GM11168 (cell line): ENCODE measurements around the gene JSRP1.

Source experiments
- in situ Hi-C: fragments of 300-500 bp; cut with MboI; formaldehyde crosslinking; loops from one replicate; pipeline ENCODE4 v1.12.0; 2022; ENCODE audit warnings: low sequenced_read_pairs; ENCODE audit not compliant: unreplicated experiment

Gene JSRP1

DNA sequence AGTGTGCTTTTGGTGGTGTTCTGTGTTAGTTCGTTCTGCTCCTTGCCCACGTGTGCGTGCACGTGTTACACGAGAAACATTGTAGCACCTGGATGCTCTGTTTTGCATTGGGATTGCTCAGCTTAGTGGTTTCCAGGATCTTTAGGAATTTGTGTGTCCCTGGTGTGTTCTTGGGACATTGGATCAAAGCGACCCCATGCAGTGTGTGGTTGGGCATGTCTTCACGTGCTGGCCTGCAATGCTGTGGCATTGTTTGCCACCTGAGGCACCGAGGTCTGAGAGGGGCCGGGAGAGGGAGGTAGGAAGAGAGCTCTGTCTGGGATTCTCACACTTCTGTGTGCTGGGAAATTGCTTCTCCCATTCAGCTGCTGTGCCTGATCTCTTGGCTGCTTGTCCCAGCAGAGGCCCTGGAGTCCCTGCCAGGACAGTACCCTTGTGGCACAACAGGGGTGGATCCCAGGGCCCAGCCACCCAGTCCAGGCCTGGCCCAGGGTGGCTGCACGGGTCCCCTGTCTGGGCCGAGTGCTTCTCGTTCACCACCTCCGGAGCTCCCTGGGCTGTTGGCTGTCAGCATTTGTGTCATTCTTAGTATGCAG, 31.4 kb downstream of the JSRP1 start:
- in situ Hi-C loops: no loop called here

DNA sequence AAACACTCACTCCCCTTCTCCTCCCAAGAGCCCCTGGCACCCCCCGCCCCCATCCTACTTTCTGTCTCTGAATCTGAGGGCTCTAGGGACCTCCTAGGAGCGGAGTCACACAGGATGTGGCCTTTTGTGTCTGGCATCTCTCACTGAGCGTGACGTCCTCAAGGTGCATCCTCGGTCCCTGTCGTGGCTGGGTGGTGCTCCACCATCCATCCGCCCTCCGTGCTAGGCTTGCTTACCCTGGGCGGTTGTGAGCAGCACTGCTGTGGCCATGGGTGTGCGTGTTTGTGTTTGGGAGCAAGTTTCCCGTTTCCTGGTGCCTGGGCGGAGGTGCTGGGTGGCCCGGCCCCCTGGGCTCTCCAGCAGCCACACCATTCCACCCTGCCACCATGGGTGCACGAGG, 32.3 kb downstream of the JSRP1 start:
- in situ Hi-C loops: no loop called here

DNA sequence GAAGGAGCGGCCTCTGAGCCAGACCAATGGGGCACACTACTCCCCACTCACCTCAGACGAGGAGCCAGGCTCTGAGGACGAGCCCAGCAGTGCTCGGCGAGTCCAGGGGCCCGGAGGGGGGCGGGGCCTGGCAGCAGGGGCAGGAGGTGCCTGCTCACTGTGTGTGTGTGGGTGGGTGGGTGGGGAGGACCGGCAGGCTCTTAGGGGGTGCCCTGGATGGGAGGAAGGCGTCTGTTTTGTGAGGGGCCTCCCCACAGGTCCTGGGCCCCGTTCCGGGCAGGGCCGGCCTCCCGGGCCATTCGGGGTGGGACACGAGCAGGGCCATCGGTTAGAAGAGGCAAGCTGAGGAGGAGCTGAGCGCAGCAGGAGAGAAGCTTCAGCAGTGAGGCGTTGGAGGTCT, 32.8 kb downstream of the JSRP1 start:
- in situ Hi-C loops: no loop called here

DNA sequence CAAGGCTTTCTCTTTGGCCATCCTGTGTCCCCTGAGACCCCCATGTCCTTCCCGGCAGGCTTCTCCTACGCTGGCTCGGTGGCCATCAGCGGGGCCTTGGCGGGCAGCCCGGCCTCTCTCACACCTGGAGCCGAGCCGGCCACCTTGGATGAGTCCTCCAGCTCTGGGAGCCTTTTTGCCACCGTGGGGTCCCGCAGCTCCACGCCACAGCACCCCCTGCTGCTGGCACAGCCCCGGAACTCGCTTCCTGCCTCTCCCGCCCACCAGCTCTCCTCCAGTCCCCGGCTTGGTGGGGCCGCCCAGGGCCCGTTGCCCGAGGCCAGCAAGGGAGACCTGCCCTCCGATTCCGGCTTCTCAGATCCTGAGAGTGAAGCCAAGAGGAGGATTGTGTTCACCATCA, 34.3 kb downstream of the JSRP1 start:
- in situ Hi-C loops: no loop called here

DNA sequence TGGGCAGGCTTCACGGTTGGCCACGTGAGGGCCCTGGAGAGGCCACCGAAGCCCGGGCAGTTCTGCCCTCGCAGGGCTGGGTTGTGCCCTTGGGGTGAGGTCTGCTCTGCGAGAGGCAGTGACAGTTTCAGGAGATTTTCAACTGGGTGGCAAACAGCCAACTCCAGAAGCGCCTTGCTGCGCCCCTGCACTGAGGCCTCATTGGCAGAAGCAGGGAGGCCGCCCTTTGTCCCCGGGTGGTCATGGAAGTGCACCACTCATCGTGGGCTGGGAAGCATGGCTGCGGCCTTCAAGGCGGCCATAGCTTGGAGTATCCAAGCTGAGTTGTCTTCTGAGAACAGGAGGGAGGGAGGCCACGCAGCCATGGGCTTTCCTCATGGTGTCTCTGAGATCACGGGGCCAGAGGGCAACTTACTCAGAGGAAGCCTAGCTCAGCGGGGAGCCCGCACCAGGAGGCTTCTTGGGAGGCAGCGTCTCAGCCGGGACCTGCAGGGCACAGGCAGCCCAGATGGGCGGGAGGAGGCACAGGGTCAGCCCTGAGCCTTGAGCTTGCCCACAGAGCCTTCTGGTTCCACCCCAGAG, 34.9 kb downstream of the JSRP1 start:
- in situ Hi-C loops: no loop called here

DNA sequence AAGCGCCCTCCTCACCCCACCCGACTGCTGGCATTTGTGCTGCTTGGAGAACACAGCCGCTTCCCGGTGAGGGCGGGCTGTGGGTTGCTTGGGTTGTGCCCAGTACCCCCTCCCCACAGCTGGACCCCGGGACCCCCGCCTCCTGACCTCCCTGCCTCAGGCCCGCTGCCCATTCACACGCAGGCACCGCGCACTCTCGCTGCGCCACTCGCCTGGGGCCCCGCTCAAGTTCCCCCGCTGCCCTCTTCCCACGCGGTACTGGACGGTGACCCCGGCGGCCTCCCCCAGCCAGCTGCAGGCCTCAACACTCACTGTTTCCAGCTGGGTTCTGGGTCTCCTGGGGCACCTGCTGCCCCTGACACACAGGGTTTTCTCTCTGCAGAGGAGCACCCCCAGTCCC, 36.5 kb downstream of the JSRP1 start:
- in situ Hi-C loops: no loop called here

DNA sequence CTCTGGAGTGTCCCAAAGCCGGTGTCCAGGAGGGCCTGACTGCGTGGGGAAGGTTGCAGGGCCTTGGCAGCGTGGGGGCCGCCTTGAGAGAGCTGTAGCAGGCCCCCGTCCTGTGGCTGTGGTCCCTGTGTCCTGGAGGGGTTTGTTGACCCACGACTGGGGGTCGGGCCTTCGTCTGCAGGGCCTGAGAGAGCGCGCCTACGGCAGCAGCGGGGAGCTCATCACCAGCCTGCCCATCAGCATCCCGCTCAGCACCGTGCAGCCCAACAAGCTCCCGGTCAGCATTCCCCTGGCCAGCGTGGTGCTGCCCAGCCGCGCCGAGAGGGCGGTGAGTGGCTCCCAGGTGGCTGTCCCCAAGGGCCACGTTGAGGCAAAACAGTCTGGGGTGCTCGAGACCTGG, 38.6 kb downstream of the JSRP1 start:
- in situ Hi-C loops: no loop called here

DNA sequence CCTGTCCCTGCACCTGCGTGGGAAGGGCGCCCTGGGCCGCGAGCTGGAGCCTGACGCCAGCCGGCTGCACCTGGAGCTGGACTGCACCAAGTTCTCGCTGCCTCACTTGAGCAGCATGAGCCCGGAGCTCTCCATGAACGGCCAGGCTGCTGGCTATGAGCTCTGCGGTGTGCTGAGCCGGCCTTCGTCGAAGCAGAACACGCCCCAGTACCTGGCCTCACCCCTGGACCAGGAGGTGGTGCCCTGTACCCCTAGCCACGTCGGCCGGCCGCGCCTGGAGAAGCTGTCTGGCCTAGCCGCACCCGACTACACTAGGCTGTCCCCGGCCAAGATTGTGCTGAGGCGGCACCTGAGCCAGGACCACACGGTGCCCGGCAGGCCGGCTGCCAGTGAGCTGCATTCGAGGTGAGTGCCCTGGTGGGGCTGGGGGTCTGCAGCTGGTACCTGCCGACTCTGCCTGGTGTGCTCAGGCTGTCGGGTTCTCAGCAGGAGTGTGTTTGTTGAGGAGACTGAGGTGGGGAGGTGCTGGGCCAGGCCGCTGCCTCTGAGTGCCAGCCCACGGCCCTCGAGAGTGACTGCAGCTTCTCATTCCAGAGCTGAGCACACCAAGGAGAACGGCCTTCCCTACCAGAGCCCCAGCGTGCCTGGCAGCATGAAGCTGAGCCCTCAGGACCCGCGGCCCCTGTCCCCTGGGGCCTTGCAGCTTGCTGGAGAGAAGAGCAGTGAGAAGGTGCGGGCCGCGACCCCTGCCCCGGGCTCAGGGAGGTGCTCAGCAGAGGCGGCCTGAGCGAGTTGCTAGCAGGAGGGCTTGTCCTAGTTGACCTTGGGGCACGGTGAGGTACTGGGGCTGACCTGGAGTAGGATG, 39.6 kb downstream of the JSRP1 start:
- in situ Hi-C loops: no loop called here

DNA sequence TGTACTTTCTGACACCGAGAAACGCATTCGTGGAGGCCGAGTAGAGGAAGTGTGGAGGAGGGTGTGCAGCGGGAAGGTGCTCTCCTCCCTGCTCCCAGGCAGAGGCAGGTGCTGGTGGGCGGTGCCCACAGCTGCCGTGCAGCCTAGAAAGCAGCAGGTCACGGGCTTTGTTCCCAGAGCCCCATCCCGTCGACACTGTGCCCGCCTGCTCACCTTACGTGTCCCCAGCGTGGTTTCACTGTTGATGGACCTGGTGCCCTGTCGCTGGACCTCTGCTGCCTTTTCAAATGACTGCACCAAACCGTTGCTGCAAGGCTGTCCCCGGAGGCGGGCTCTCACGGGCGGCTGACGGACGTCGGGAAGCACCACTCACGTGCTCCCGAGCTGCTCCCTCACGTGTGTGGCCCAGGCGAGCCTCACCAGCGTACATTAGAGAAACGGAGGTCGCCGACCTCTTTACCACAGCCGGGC, 40.9 kb downstream of the JSRP1 start:
- in situ Hi-C loops: no loop called here

DNA sequence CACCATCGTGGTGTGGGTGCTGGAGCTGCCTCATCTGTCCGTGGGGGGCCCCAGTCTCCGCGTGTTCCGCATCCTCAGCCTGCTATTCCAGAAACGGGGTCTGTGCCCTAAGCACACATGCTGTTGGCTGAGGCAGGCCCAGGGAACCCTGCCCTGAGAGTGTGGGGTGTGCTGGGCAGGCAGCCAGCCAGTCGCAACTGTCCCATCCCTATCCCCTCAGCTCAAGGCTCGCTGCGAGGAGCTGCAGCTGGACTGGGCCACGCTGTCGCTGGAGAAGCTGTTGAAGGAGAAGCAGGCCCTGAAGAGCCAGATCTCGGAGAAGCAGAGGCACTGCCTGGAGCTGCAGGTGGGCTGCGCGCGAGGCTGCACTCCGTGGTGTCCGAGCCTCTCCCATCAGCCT, 42.0 kb downstream of the JSRP1 start:
- in situ Hi-C loops: no loop called here

DNA sequence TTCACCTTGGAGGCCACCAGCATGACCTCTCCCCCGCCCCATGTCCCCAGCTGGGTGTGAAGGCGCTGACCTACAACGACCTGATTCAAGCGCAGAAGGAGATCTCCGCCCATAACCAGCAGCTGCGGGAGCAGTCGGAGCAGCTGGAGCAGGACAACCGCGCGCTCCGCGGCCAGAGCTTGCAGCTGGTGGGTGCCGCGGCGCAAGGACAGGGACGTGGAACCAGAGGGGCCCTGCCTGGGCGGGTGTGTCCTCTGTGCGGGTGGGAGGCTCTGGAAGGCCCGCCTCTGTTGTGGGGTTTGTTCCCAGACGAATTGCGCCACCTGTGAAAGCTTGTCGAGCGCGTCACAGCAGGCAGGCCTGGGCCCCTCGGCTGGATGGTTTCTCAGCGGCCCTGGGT, 42.4 kb downstream of the JSRP1 start:
- in situ Hi-C loops: no loop called here

DNA sequence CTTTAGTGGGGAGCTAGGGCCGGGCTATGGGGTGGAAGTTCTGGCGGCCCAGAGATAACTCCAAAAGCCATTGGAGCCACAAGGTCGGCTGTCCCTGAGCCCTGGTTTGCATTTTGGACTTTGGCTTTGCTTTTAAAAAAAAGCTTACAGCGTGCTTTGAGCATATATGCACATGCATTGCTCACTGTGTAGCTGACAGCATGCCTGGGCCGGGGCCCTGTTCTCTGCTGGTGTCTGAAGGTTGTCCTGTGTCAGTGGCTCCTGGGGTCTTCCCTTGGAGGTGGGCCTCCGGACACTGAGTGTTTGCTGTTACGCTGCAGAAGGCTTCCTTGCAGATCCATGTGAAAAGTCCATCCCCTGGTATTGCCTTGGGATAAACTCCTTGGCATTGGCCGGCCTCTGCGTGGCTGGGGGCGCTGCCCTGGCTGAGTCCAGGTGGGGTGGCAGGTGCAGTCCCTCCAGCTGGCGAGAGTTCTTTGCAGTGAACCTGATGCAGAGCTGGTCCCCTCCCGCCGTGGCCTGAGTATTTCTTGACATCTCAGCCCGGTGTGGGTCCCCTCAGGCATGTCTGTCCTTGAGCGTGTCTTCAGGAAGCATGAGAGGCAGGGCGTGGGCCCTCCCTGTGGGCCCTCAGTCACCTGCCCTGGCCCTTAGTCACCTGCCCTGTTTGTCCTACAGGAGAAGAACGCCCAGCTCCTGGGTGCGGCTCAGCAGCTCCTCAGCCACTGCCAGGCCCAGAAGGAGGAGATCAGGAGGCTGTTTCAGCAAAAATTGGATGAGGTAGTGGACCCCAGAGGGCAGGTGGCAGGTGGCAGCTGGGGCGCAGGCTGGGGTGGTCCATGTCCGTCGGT, 43.1 kb downstream of the JSRP1 start:
- in situ Hi-C loops: no loop called here

DNA sequence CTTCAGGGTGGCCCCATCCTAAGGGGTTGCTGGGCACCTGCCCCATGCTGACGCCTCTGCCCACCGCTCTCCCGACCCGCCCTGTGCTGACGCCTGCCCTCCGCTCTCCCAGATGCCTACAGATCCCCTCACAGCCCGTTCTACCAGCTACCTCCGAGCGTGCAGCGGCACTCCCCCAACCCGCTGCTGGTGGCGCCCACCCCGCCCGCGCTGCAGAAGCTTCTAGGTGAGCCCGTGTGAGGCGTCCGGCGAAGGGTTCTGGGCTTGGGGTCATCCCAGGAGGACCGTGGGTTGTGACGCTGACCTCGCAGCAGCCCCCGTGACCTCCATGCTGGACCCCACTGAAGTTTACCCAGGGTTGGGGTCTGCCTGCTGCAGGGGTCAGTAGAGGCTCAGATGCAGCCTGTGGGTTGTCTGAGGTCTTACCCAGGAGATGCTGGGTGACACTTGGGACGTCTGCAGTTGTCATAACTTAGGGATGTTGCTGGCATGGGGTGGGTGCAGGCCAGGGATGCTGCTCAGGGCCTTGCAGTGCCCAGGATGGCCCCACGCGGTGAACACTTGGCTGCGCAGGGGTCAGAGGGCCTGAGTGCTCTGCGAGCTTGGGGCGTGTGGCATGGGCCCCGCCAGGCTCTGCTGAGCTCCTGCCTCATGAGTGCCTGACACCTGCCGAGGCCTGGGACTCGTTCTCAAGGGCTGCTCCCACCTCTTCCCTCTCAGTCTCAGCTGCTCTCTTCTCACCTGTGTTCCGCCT, 45.1 kb downstream of the JSRP1 start:
- in situ Hi-C loops: no loop called here

DNA sequence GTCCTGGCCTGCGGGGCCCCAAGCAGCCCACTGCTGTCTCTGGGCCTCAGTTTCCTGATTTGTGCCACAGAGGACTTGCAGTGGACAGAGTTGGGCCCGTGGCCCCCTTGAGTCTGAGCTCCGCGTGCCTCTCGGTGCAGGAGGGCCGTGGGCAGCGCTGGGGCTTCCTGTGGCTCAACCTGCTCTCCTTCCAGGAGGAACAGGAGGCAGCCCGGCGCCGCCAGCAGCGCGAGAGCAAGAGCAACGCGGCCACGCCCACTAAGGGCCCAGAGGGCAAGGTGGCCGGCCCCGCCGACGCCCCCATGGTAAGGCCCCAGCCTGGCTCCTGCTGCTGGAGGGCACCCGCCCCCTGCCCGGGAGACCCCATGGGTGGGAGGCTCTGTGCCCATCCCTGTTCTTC, 46.0 kb downstream of the JSRP1 start:
- in situ Hi-C loops: no loop called here

DNA sequence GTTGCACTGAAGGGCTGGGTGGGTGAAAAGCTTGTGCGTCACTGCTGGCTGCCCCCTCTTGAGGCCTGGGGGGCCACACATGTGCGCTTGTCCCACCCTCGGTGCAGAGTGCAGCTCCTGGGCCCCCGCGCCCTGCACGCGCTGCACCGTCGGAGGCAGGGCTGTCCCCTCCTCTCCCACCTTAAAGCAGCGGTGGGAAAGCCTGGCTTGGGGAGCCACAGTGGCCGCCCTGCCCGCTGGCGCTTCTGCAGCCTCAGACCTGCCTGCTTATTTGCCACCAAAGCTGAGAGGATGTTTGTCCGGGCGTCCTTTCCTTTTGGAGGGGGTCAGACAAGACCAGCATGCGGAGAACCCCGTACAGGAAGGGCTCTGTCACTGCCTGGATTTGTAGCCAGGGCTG, 46.8 kb downstream of the JSRP1 start:
- in situ Hi-C loops: no loop called here

DNA sequence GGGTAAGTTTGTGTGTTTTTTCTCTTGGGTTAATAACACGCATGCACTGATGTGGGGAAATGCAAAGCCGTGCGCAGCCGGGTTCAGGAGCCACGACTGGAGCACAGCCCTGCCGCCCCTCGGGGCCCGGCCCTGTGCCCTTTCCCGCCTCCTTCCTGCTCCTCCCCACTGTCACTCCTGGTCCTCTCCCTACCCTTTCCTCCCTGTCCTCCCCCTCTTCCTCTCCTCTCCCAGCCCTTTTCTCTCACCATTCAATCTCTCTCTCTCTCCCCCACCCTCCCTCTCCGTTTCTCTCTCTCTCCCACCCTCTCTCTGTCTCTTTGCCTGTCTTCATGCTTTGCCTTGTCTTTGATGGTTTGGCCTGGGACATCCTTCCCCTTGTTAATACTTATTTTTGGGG, 47.2 kb downstream of the JSRP1 start:
- in situ Hi-C loops: no loop called here

DNA sequence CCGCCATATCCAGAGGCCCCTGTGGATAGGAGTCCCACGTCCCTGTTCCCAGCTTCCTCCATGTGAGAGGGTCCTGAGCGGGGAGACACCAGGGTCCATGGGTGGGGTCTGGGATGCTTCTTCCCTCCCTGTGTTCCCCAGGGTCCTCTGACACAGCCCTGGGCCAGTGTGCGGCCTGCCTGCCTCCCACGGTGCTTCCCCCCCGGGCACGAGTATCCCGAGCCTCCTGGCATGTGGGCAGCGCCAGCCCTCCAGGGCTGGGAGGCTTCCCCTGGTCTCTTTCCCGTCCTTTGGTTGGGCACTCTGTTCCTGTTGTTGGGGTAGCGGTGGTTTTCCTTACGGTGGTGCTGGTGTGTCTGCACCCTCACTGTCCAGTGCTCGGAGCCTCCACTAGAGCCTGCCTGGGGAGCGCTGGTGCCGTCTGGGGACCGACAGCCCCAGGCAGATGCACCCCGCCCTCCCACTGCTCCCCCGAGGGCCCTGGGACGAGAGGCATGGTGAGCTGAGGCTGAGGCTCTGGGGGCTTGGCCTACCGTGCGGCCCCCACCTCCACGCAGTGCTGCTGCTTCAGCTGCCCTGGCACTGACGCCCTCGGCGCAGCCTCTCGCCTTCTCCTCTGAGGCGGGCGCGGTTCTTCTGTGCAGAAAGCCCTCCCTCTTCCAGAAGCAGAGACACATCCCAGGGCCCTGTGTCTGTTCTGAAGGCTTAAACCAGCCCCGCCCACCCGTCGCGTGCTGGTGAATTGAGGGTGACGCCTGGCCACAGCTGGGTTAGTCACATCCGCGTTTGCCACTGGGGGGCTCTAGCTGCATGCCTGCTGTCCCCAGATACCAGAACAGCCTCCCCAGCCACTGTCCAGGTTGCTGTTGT, 48.0 kb downstream of the JSRP1 start:
- in situ Hi-C loops: no loop called here

DNA sequence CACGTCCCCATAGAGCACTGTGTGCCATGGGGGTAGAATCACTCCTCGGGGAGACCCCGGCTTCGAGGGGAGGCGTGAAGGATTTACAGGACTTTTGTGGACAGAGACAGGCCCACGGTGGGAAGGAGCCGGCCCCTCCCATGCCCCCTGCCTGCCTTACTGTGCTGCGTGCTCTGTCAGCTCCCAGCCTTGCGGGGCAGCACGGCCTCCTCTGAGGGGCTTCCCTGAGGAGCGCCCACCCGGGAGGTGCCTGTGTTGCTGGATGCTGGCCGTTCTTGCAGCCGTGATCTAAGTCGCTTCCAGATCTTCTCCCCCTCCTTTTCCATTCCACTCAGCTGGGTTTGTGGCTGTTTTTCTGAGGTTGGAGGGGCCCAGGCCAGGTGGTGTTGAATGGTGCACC, 49.2 kb downstream of the JSRP1 start:
- in situ Hi-C loops: no loop called here

DNA sequence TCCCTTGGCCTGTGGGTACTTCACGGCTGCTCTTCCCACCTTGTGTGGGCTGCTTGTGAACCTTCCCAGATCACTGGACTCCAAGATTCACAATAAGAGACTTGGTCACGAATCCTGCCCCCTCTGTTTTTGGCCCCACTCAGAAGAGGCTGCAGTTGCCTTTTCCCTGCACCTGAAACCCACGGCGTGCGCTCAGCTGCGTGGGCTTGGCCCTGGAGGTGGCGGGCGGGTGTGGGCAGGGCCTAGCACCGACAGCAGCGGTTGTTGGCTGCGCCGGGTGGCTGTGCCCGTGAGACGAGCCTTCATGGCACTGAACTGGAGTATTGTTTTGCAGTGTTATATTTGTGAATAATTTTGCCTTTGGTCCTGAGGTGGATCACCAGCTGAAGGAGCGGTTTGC, 53.9 kb downstream of the JSRP1 start:
- in situ Hi-C loops: no loop called here
